ENCODE results near the gene EID3. TPM values are rescaled to one million over a fixed set of nuclear protein-coding genes. Genes with fewer than 3 reads are reported as not detected.

EID3 gene
- total RNA-seq, 3 donors from 2014 or later, result 6.7 to 13.3 (median 12.1) TPM

- Histone ChIP-seq H3K9me3 (no peaks in the 10 kb centered on the region), H3K36me3 (no peaks in the 10 kb centered on the region), H3K4me3 (no peak overlapping the region), H3K27me3 (no peaks in the 10 kb centered on the region), H3K27ac (no peak overlapping the region), H3K4me1 (peaks cover 0 to 4% of the 10 kb centered on the region in 2 donors)
- intact Hi-C loops (cut with DNase I; ENCODE audit: low total_unique reads), result no loop called here
- TF ChIP-seq POLR2AphosphoS5 (IDR thresholded peaks at IDR 0.05) (no peak), CTCF (IDR thresholded peaks at IDR 0.05) (no peak), POLR2A (IDR thresholded peaks at IDR 0.05) (no peak)
- DNase-seq (ENCODE audit: low spot score in 2 of 2), result no peak
Measured at GRCh38 chr12:104281636-104282035, 21.9 kb upstream of the EID3 start.

- no peak overlapping the region for H3K4me3 ChIP-seq
- intact Hi-C loops (cut with DNase I; ENCODE audit: low total_unique reads), result no loop called here
- no peak for DNase-seq (ENCODE audit: low spot score in 2 of 2)
- peaks cover 0 to 4% of the 10 kb centered on the region in 2 donors for H3K4me1 ChIP-seq
- H3K9me3 ChIP-seq, result no peaks in the 10 kb centered on the region
- no peaks in the 10 kb centered on the region for H3K27me3 ChIP-seq
- H3K27ac ChIP-seq, result no peak overlapping the region
- no peaks in the 10 kb centered on the region for H3K36me3 ChIP-seq
- no peak for TF ChIP-seq POLR2A (IDR thresholded peaks at IDR 0.05)
- no peak for TF ChIP-seq CTCF (IDR thresholded peaks at IDR 0.05)
- no peak for TF ChIP-seq POLR2AphosphoS5 (IDR thresholded peaks at IDR 0.05)
Measured at GRCh38 chr12:104282109-104282508, 21.4 kb upstream of the EID3 start.

- DNase-seq (ENCODE audit: low spot score in 2 of 2), result no peak
- intact Hi-C loops (cut with DNase I; ENCODE audit: low total_unique reads), result no loop called here
- no peaks in the 10 kb centered on the region for H3K36me3 ChIP-seq
Measured at GRCh38 chr12:104285740-104286515, 17.6 kb upstream of the EID3 start.

GRCh38 chr12:104286516-104287482 is 16.7 kb upstream of the EID3 start:
- TF ChIP-seq POLR2AphosphoS5 (IDR thresholded peaks at IDR 0.05) (peak; percentile 89 to 95 (median 91)), CTCF (IDR thresholded peaks at IDR 0.05) (peak in 1 of 3 donors; percentile 18), POLR2A (IDR thresholded peaks at IDR 0.05) (no peak)
- H3K36me3 ChIP-seq, result no peaks in the 10 kb centered on the region
- H3K4me1 ChIP-seq, result peaks cover 0 to 9% of the 10 kb centered on the region in 2 donors
- DNase-seq (ENCODE audit: low spot score in 2 of 2), result peak; percentile 92 to 95
- intact Hi-C loops (cut with DNase I; ENCODE audit: low total_unique reads), result no loop called here
- peak overlapping the region; percentile 89 to 94 for H3K27ac ChIP-seq
- H3K27me3 ChIP-seq, result no peaks in the 10 kb centered on the region
- H3K9me3 ChIP-seq, result no peaks in the 10 kb centered on the region
- peak overlapping the region; percentile 59 to 82 (median 60) for H3K4me3 ChIP-seq

More at GRCh38 chr12:104285740-104286515, 17.6 kb upstream of the EID3 start:
- H3K9me3 ChIP-seq, result no peaks in the 10 kb centered on the region
- no peaks in the 10 kb centered on the region for H3K27me3 ChIP-seq
- H3K4me1 ChIP-seq, result peaks cover 0 to 9% of the 10 kb centered on the region in 2 donors
- TF ChIP-seq CTCF (IDR thresholded peaks at IDR 0.05), result no peak
- TF ChIP-seq POLR2AphosphoS5 (IDR thresholded peaks at IDR 0.05), result no peak
- no peak for TF ChIP-seq POLR2A (IDR thresholded peaks at IDR 0.05)
- peak overlapping the region; percentile 89 to 94 for H3K27ac ChIP-seq
- peak overlapping the region in 2 of 3 donors; percentile 59 to 82 for H3K4me3 ChIP-seq
